Measurements from ENCODE around the gene ATG16L1.

The ATG16L1 gene

GRCh38 chr2:233226511-233227031 is 24.9 kb upstream of the ATG16L1 start:
- in situ Hi-C loops (cut with MboI; ENCODE audit: low sequenced_read_pairs) = no loop called here

GRCh38 chr2:233227346-233227978 is 24.0 kb upstream of the ATG16L1 start:
- in situ Hi-C loops (cut with MboI; ENCODE audit: low sequenced_read_pairs) = no loop called here

GRCh38 chr2:233228376-233228775 is 23.1 kb upstream of the ATG16L1 start:
- in situ Hi-C loops (cut with MboI; ENCODE audit: low sequenced_read_pairs) = no loop called here

GRCh38 chr2:233233618-233234230 is 17.7 kb upstream of the ATG16L1 start:
- in situ Hi-C loops (cut with MboI; ENCODE audit: low sequenced_read_pairs) = no loop called here

GRCh38 chr2:233234264-233234663 is 17.2 kb upstream of the ATG16L1 start:
- in situ Hi-C loops (cut with MboI; ENCODE audit: low sequenced_read_pairs) = no loop called here

GRCh38 chr2:233234996-233235395 is 16.5 kb upstream of the ATG16L1 start:
- in situ Hi-C loops (cut with MboI; ENCODE audit: low sequenced_read_pairs) = no loop called here

- in situ Hi-C loops (cut with MboI; ENCODE audit: low sequenced_read_pairs) = no loop called here
Observed at GRCh38 chr2:233235977-233236376, 15.5 kb upstream of the ATG16L1 start.

- in situ Hi-C loops (cut with MboI; ENCODE audit: low sequenced_read_pairs) = no loop called here
Observed at GRCh38 chr2:233236820-233237589, 14.5 kb upstream of the ATG16L1 start.

GRCh38 chr2:233240897-233241296 is 10.6 kb upstream of the ATG16L1 start:
- in situ Hi-C loops (cut with MboI; ENCODE audit: low sequenced_read_pairs) = no loop called here

- in situ Hi-C loops (cut with MboI; ENCODE audit: low sequenced_read_pairs) = no loop called here
Observed at GRCh38 chr2:233241803-233242202, 9.7 kb upstream of the ATG16L1 start.

- in situ Hi-C loops (cut with MboI; ENCODE audit: low sequenced_read_pairs) = no loop called here
Observed at GRCh38 chr2:233242231-233242927, 9.1 kb upstream of the ATG16L1 start.

- in situ Hi-C loops (cut with MboI; ENCODE audit: low sequenced_read_pairs) = no loop called here
Observed at GRCh38 chr2:233243348-233243747, 8.1 kb upstream of the ATG16L1 start.

GRCh38 chr2:233244818-233245217 is 6.7 kb upstream of the ATG16L1 start:
- in situ Hi-C loops (cut with MboI; ENCODE audit: low sequenced_read_pairs) = no loop called here

- in situ Hi-C loops (cut with MboI; ENCODE audit: low sequenced_read_pairs) = no loop called here
Observed at GRCh38 chr2:233245406-233245805, 6.1 kb upstream of the ATG16L1 start.

- in situ Hi-C loops (cut with MboI; ENCODE audit: low sequenced_read_pairs) = no loop called here
Observed at GRCh38 chr2:233247116-233247515, 4.4 kb upstream of the ATG16L1 start.

- in situ Hi-C loops (cut with MboI; ENCODE audit: low sequenced_read_pairs) = no loop called here
Observed at GRCh38 chr2:233247744-233248143, 3.7 kb upstream of the ATG16L1 start.

- in situ Hi-C loops (cut with MboI; ENCODE audit: low sequenced_read_pairs) = no loop called here
Observed at GRCh38 chr2:233248999-233249398, 2.5 kb upstream of the ATG16L1 start.

- in situ Hi-C loops (cut with MboI; ENCODE audit: low sequenced_read_pairs) = loop anchor here (25.0 kb wide), 1 partner anchor 388 kb away; the partner anchor contains the start of gene SNORC
Observed at GRCh38 chr2:233250568-233250967, 905 bp upstream of the ATG16L1 start.

GRCh38 chr2:233250985-233251305 is 528 bp upstream of the ATG16L1 start:
- in situ Hi-C loops (cut with MboI; ENCODE audit: low sequenced_read_pairs) = loop anchor here (25.0 kb wide), 1 partner anchor 389 kb away; the partner anchor contains the start of gene SNORC

- in situ Hi-C loops (cut with MboI; ENCODE audit: low sequenced_read_pairs) = loop anchor here (25.0 kb wide), 1 partner anchor 390 kb away; the partner anchor contains the start of gene SNORC
Observed at GRCh38 chr2:233252227-233252626, 754 bp downstream of the ATG16L1 start.

- in situ Hi-C loops (cut with MboI; ENCODE audit: low sequenced_read_pairs) = loop anchor here (25.0 kb wide), 1 partner anchor 393 kb away; the partner anchor contains the start of gene SNORC
Observed at GRCh38 chr2:233255151-233255550, 3.7 kb downstream of the ATG16L1 start.
